HG03558 (cell line): ENCODE data around the gene ITPR1.
"Not testable (repeated sequence)": the region's sequence is repeated elsewhere in the genome, so short reads cannot be mapped to it uniquely, and the experiment has no call there.

Experiments used
- ATAC-seq: cut with Tn5 transposase; IDR thresholded peaks from one replicate; pipeline ENCODE4 v1.9.1; 2021; ENCODE audit warnings: moderate number of reproducible peaks; ENCODE audit not compliant: unreplicated experiment; ENCODE audit errors: extremely low read depth

ITPR1 gene

DNA sequence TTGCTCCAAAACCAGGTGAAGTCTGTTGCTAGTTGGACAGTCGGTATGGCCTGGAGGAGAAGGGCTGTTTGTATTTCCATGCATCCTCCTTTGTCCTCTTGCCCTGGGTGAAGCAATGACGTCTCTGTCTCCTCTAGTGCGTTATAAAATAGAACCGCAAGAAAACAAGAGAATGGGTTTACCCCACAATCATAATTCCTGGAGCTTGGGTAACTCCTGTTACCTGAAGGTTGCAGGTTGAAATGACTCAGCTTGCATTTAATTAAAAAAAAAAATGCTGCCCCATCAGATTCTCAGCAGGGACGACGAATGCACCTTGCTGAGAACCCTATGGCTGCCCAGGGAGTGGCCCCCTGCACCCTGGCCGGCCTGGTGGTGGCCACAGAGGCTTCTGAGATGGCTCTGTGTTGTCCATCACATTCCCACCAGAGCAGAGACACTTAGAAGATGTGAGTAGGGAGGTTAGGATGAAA lies 257.9 kb downstream of the ITPR1 start:
- ATAC-seq = no peak

DNA sequence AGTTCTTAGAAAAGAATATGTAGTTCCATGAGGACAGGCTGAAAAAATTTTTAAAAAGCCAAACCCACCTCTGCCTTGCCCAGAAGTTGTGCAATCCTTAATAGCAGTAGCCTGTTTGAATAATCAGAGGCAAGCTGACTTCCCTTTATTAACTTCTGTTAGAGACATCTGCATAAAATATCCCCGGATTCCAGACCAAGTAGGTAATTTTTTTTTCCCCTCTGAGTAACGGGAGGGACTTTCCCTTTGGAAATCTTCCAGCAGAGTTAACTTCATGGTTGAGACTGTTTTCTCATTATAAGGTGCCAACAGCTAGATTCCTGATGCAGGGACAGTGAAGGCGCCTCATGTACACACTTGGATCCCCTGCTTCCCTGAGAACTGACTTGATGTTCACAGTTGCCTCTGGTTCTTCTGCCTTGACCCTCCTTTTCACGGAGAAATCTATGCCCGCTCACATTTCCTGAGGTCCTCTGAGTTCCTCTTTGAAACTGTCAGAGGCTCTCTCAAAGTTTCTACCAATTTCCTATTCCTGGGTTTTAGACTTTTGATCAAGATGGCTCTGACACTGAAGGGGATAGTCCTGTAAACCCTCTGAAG lies 258.5 kb downstream of the ITPR1 start:
- no peak for ATAC-seq

DNA sequence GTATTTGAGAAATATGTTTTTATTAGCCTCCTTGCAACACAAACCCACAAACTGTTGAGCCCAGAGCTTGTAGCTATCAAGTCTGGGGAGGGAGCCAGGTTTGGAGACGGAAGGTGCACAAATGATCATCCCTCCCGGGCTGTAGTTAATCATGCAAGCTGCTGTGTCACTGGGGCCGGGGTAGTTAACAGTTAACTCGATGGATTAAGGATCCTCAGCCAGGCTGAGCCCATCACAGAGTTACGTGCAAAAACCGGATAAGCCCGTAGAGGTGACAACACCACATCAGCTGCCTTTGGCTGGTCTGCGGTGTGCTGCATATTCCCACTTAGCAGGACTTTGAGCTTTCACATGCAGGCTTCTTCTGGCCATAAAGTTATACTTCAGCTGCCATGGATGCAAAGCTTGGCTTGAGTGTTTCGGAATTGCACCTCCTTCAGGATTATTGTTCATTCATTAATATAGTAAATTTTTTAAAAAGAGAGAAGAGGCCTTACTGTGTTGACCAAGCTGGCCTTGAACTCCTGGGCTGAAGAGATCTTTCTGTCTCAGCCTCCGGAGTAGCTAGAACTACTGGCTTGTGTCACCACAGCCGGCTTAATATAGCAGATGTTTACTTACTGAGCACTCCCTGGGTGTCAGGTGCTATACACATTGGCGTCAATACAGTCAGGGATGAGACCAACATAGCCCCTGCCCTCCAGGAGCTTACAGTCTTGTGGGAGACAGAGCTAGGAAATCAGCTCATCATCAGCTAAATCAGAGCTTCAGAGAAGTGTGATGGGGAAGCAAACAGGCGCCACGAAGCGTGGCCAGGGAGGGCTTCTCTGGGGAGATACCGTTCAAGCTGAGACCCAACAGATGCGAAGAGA lies 259.3 kb downstream of the ITPR1 start:
- ATAC-seq = no peak

GRCh38 chr3:4753073-4753691 lies 260.0 kb downstream of the ITPR1 start:
- peak; percentile 15 for ATAC-seq

DNA sequence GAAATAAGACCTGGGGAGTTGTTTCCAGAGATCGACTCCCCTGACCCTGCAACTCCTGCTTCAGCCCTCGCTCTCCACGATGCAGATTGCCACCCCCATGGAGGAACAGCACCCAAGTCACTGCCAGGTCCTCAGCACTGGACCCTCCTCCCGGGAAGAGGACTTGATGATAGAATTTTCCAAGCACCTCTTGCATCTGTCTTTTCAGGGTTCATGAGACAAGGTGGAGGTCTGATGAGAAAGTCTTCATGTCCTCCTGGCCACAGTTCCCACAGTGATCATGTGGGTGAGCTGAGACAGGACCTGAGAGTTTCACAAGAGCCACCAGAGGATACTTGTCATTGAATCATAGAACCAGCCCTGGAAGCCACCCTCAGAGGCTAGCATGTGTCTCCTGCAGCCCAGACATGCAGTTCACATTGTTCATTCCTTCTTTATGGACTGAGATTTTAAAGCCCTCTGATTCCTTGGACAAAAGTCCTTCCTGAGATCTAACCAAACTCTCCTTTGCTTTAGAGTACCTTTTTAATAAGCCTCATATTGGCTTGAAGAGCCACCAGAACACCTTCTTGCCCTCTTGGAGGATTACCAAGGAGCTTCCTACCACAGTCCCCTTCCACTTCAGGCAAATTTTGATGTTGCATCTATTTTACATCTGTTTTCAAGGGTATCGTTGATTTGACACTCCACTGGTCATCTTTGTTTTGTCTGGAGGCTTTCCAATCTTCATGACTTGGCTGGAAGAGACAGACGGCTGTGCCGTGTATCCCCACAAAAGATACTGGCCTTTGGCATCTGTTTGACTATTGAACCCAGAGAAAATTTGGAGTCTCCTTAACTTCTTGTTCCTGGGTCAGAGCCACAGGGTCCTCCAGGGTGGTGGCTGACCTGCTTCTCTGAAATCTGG lies 261.3 kb downstream of the ITPR1 start:
- peak; percentile 46 for ATAC-seq

DNA sequence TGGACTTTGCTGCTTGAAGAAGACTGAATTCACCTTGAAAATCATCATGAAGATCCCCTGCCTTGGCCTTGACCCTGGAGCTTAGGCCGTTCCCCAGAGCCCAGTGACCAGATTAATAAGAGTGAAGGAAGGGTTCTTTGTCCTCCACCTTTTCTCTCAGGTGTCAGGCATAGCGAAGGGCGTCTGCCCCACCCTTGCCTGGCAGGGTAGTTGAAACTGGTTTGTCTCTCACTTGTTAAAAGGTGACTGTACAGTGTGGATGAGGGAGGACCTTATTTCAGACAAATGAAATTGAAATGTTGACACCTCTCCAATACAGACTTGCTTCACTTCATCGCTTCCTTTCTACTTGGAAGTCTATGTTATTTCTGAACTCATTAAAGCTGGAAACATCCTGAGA lies 262.4 kb downstream of the ITPR1 start:
- no peak for ATAC-seq

DNA sequence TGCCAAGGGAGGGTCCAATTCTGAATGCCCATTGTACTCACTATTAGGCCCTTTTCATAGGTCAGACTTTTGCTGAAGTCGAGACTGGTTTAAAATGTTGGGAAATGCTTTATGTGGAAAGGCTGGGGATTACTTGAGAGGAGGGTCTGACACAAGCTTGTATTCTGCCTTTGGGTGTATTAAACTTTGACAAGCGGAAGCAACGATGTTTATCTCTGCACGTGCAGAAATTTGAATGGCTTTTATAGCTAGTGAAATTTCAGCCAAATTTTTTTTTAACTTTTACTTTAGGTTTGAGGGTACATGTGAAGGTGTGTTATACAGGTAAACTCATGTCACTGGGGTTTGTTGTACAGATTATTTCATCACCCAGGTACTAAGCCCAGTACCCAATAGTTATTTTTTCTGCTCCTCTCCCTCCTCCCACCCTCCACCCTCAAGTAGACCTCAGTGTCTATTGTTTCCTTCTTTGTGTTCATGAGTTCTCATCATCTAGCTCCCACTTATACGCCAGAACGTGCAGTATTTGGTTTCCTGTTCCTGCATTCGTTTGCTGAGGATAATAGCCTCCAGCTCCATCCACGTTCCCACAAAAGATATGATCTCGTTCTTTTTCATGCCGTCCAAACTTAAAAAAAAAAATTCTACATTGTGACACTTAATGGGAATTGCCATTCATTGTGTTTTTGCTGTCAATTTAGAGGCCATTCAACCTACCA lies 263.1 kb downstream of the ITPR1 start:
- ATAC-seq = no peak

DNA sequence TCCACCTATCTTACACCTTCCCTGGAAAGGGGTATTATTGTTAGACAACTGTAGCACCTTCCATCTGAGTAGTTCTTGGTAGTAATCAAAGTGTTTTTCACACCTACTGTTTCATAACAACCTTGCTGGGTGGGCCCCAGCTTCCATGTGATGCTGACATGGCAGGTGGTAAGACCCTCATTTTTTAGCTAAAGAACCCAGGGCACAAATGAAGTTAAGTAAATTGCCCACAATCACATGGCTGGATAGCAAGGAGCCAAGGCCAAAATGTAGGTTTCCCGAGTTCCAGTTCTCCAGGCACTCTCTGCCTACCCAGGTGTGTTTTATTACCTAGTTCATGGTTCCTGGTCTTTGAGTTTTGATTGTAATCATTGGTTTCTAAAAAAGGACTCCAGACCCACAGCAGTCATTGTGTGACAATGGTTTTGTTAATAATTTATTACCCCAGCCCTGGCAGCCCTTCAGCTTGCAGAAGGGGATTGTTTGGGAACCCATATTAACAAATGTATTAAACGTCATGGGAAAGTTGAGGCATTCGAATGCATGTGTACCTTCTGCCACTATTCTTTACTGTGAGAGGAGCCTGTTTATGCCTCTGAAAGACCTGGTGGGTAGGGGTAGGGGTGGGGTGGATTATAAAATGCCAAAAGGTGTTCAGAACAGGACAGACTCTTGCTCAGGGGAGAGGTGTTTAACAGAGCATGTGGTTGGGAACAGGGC lies 263.9 kb downstream of the ITPR1 start:
- no peak for ATAC-seq

DNA sequence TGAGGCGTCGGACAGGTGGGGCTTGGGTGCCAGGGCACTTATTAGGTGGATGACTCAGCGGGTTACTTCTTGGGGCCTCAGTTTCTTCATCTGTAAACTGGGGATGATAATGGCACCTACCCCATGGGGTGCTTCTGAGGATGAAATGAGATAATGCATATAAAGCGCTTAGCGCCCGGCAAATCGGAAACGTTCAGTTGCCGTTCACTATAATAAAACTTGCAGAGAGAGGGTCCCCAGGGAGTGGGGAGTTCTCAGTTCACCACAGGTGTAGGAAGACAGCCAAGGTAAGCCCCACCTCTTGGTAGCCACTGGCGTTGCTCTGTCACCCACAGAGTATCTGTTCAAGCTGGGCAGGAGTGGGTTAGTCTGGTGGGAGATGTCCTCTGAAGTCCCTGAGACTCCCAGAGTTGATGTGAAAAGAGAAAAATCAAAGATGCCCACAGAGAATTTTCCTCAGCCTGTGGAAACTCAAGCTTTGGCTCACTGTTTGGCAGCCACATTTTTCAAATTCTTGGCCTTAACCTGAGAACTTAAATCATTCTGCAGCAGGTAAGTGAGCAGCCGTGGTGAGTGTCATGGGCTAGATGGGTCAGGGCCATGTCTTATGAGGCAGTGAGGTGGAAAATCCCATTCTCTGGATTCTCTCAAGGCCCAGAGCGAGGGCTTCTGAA lies 264.6 kb downstream of the ITPR1 start:
- ATAC-seq = no peak

DNA sequence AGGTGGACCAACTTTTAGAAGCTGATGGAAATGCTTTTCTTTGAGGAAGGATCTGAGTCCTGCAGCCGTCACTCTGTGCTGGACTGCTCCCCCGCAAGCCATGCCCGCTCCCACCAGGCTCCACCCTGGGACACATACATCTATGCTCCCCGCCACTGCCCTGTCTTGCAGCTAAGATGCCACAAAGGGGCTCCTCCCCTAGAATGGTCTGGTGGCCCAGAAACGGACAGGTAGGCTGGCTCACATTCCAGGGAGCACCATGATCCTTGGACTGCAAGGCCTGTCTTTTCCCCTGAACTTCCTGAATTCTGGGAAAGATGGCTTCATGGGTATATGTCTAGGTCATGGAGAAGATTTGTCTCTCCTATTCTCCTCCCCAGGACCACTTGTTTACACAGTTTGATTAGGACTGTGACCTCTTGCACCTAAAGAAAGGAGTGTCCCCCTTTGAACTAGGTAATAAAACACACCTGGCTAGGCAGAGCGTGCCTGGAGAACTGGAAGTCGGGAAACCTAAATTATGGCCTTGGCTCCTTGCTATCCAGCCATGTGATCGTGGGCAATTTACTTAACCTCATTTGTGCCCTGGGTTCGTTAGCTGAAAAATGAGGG lies 265.2 kb downstream of the ITPR1 start:
- no peak for ATAC-seq

DNA sequence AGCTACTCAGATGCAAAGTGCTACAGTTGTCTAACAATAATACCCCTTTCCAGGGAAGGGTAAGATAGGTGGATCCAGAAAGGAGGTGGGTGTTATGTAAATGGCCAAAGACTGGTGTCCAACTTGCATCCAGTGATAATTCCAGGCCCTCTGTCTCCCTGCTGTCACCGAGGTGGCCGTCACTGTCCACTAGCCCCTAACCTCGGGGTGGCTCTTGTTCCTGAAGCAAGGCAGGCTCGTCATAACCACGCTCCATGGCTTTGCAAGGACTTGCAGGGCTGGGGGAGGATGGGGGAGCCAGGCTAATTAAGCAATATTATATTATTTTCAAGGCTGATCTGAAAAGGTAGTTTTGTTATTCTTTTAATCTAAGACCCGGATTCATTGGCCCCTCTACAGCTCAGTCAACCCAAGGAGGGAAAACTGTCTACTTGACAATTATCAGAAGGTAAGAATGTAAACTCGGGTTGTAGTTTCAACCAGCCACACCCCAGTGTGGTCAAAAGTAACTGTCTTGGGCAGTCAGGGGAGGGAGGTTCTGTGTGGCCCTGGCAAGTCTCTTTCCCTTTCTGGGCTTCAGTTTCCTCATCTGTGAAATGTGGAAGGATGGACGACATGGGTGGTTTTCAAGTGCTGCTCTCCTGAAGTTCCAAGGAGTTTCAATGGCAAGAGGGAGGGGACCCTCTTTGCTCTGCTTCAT lies 266.0 kb downstream of the ITPR1 start:
- no peak for ATAC-seq

- ATAC-seq = no peak
Measured at GRCh38 chr3:4759689-4760312, 266.7 kb downstream of the ITPR1 start.

DNA sequence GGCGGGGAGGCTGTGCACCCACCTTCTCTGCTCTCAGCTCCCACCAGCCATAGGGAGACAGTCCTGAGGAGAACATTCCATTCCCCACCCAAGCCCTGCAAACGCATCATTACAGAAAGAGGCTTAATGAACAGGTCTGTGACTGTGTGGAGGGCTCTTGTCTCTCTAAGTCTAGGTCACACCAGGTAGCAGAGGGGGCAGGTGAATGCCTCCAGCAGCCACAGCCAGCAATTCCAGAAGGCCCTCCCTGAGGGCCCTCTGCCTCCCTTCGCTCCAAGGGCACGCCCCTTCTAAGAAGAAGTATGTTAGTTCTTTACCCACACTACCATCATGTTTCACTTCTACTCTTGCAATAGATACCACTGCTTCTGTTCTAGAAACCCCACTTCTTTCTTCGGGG lies 268.6 kb downstream of the ITPR1 start:
- ATAC-seq = no peak

DNA sequence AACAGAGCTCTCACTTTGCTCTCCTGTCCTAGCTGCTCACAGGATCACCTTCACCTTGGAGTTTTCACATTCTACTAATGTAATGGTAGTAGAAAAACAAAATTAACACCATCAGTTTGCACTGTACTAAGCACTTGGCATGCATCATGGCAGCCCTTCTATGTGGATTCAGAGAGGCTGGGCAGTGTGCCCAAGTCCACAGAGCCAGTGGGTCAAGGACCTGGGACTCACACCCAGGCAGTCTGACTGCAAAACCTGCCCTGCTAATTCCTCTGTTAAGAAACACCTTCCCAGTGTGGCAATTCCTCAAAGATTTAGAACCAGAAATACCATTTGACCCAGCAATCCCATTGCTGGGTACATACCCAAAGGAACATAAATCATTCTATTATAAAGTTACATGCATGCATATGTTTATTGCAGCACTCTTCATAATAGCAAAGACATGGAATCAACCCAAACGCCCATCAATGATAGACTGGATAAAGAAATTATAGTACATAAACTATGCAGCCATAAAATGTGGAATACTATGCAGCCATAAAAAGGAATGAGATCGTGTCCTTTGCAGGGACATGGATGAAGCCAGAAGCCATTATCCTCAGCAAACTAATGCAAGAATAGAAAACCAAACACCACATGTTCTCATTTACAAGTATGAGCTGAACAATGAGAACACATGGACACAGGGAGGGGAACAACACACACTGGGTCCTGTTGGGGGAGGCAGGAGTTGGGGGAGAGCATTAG lies 269.5 kb downstream of the ITPR1 start:
- ATAC-seq = not testable (repeated sequence)

- ATAC-seq = no peak
Measured at GRCh38 chr3:4763604-4764247, 270.6 kb downstream of the ITPR1 start.

DNA sequence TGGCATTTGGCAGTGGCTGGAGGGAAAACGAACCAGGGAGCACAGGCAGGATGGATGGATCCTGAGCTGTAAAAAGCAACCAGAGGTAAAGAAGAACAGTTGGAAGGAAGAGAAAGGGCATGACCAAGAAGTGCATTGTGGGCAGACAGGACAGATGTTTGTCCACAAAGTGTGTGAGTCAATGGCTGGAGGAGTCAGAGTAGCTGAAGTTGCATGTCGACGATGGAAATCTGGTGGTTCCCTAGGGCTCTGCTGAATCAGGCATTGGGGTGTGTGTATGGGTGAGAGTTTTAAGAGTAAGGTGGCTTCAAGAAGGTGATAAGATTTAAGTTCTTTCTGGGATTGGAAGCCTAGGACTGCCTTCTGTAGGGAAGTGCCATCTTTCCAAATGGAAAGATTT lies 272.1 kb downstream of the ITPR1 start:
- no peak for ATAC-seq
